ENCODE measurements around the gene CTNNA2. TPM values are rescaled to one million over a fixed set of nuclear protein-coding genes. Genes with fewer than 3 reads are reported as not detected.

The CTNNA2 gene
- total and polyA plus RNA-seq, 8 donors, result 0.08 to 0.56 (median 0.17) TPM; not detected in 2

- H3K9me3 ChIP-seq, result no peaks in the 10 kb centered on the region
- intact Hi-C loops (cut with DNase I), result no loop called here
- ATAC-seq (no peak), DNase-seq (no peak)
- TF ChIP-seq, protein P1, sequence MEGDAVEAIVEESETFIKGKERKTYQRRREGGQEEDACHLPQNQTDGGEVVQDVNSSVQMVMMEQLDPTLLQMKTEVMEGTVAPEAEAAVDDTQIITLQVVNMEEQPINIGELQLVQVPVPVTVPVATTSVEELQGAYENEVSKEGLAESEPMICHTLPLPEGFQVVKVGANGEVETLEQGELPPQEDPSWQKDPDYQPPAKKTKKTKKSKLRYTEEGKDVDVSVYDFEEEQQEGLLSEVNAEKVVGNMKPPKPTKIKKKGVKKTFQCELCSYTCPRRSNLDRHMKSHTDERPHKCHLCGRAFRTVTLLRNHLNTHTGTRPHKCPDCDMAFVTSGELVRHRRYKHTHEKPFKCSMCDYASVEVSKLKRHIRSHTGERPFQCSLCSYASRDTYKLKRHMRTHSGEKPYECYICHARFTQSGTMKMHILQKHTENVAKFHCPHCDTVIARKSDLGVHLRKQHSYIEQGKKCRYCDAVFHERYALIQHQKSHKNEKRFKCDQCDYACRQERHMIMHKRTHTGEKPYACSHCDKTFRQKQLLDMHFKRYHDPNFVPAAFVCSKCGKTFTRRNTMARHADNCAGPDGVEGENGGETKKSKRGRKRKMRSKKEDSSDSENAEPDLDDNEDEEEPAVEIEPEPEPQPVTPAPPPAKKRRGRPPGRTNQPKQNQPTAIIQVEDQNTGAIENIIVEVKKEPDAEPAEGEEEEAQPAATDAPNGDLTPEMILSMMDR (IDR thresholded peaks at IDR 0.05), result no peak
- H3K4me3 ChIP-seq, result no peak overlapping the region
- no peaks in the 10 kb centered on the region for H3K27me3 ChIP-seq
- no peaks in the 10 kb centered on the region for H3K4me1 ChIP-seq
- H3K27ac ChIP-seq, result no peak overlapping the region
- H3K36me3 ChIP-seq, result no peaks in the 10 kb centered on the region
Measured at GRCh38 chr2:79964966-79965365, 452.1 kb downstream of the CTNNA2 start.

GRCh38 chr2:79966369-79966768, 453.5 kb downstream of the CTNNA2 start:
- no peak overlapping the region for H3K27ac ChIP-seq
- no peaks in the 10 kb centered on the region for H3K9me3 ChIP-seq
- H3K27me3 ChIP-seq, result no peaks in the 10 kb centered on the region
- H3K4me3 ChIP-seq, result no peak overlapping the region
- TF ChIP-seq, protein P1 (IDR thresholded peaks at IDR 0.05), result no peak
- ATAC-seq, result no peak
- intact Hi-C loops (cut with DNase I), result no loop called here
- H3K4me1 ChIP-seq, result no peaks in the 10 kb centered on the region
- no peaks in the 10 kb centered on the region for H3K36me3 ChIP-seq
- DNase-seq, result no peak

- no peak overlapping the region for H3K4me3 ChIP-seq
Measured at GRCh38 chr2:79966882-79967281, 454.0 kb downstream of the CTNNA2 start.

GRCh38 chr2:79971807-79972206, 459.0 kb downstream of the CTNNA2 start:
- intact Hi-C loops (cut with DNase I), result no loop called here
- Histone ChIP-seq H3K4me1 (no peaks in the 10 kb centered on the region), H3K9me3 (no peaks in the 10 kb centered on the region), H3K4me3 (no peak overlapping the region), H3K27ac (no peak overlapping the region), H3K36me3 (no peaks in the 10 kb centered on the region), H3K27me3 (no peaks in the 10 kb centered on the region)
- DNase-seq (no peak), ATAC-seq (no peak)
- TF ChIP-seq, protein P1 (IDR thresholded peaks at IDR 0.05), result no peak

More at GRCh38 chr2:79966882-79967281, 454.0 kb downstream of the CTNNA2 start:
- ATAC-seq, result no peak
- intact Hi-C loops (cut with DNase I), result no loop called here
- TF ChIP-seq, protein P1 (IDR thresholded peaks at IDR 0.05), result no peak
- H3K27me3 ChIP-seq, result no peaks in the 10 kb centered on the region
- no peaks in the 10 kb centered on the region for H3K9me3 ChIP-seq
- DNase-seq, result no peak
- no peaks in the 10 kb centered on the region for H3K36me3 ChIP-seq
- no peaks in the 10 kb centered on the region for H3K4me1 ChIP-seq
- no peak overlapping the region for H3K27ac ChIP-seq

GRCh38 chr2:79972661-79973060, 459.8 kb downstream of the CTNNA2 start:
- H3K27ac ChIP-seq, result no peak overlapping the region
- intact Hi-C loops (cut with DNase I), result no loop called here
- H3K9me3 ChIP-seq, result no peaks in the 10 kb centered on the region
- no peaks in the 10 kb centered on the region for H3K27me3 ChIP-seq
- TF ChIP-seq, protein P1 (IDR thresholded peaks at IDR 0.05), result no peak
- no peaks in the 10 kb centered on the region for H3K36me3 ChIP-seq
- ATAC-seq (no peak), DNase-seq (no peak)
- no peak overlapping the region for H3K4me3 ChIP-seq
- no peaks in the 10 kb centered on the region for H3K4me1 ChIP-seq

Measured in left lung (tissue), 10 donors.